Measurements from ENCODE around the gene QSOX1. TPM values are rescaled to one million over a fixed set of nuclear protein-coding genes. Genes with fewer than 3 reads are reported as not detected.
"Not testable (repeated sequence)": the region's sequence is repeated elsewhere in the genome, so short reads cannot be mapped to it uniquely, and the experiment has no call there.

The QSOX1 gene
- total RNA-seq: 46.3 TPM

DNA sequence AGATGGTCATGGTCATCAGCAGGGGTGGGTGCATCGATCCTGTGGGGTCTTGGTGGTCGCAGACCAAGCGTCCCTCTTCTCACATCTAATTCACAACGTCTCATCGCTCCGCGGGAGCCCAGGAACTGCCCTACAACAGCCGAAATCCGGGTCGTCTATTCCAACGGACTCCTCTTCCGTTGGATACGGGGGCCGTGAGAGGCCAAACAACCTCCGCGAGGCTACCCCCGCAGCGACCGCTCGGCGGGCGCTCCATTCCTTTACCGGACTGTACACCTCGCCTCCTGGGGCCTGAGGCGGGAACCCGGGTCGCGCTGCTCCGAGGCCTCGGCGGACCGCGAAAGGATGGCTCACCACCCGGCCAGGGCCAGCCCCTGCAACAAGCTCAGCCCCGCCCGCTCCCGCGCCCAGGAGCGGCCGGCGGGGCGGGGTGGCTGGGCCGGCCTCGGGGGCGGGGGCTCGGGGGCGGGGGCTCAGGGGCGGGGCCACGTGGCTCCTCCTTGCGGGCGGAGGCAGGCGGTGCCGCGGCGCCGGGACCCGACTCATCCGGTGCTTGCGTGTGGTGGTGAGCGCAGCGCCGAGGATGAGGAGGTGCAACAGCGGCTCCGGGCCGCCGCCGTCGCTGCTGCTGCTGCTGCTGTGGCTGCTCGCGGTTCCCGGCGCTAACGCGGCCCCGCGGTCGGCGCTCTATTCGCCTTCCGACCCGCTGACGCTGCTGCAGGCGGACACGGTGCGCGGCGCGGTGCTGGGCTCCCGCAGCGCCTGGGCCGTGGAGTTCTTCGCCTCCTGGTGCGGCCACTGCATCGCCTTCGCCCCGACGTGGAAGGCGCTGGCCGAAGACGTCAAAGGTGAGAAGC is at the start of gene QSOX1:
QSOX1 (plus strand) TSS at position 545 of the 857 bp plus-strand sequence; CDS start at position 584, 39 bp downstream.
- intact Hi-C loops (cut with DNase I): no loop called here
- peak; percentile 94 for DNase-seq (ENCODE audit: low spot score)
- peak; percentile 93 for ATAC-seq

GRCh38 chr1:180112091-180112490 is 42.6 kb upstream of the QSOX1 start:
- DNase-seq (ENCODE audit: low spot score) (no peak), ATAC-seq (no peak)
- intact Hi-C loops (cut with DNase I): no loop called here

DNA sequence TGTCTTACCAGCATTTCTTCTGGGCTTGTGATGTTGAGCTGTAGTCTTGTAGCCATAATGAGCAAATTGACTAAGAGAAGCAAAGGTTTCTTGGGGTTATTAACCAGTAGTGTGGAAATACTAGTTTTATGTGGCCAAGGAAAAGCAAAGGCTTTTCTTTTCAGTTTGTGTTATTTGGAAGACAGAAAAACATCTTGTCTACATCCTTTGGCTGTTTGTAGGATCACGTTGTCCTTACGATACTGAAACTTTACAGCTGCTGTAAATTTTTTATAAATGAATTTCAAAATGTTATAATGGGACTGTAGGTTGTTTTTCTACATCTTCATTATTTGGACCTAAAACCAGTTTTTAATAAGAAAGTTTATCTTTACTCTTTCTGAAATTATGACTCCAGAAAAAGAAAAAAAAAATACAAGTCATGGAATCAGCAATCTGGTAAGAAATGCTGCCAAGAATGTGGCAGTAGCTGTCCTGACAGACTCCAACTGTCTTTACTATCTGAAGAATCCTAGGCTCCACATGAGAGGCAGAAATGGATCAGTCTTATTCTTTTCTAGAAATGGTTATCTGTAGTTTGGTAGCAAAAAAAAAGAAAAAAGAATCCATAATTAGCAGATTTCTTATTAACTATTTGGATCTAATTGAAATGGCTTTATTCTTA is 41.6 kb upstream of the QSOX1 start:
- ATAC-seq (no peak), DNase-seq (ENCODE audit: low spot score) (no peak)
- intact Hi-C loops (cut with DNase I): no loop called here

DNA sequence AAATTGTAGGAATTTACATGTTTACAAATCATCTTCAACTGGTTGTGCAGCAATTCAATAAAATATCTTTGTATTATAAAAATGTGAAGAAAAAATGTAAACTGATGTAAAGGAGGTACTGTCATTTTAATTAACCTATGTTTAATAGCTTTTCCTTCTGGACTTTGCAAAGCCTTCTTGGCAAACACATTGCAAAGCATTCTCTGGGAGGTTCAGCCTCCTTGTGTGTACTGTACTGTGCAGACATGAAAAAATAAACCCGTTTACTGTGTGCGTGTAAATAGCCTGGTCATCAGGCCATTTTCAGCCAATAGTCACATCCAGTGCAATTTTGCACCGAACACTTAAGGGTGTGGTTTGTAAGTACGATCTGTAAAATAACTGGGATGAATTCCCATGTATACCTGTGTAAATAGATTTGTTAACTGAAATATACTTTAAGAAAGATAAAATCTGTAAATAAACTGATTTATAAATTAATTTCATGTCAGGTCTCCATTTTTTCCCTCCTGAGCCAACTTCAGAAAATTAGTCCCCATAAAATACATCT is 40.2 kb upstream of the QSOX1 start:
- intact Hi-C loops (cut with DNase I): no loop called here

DNA sequence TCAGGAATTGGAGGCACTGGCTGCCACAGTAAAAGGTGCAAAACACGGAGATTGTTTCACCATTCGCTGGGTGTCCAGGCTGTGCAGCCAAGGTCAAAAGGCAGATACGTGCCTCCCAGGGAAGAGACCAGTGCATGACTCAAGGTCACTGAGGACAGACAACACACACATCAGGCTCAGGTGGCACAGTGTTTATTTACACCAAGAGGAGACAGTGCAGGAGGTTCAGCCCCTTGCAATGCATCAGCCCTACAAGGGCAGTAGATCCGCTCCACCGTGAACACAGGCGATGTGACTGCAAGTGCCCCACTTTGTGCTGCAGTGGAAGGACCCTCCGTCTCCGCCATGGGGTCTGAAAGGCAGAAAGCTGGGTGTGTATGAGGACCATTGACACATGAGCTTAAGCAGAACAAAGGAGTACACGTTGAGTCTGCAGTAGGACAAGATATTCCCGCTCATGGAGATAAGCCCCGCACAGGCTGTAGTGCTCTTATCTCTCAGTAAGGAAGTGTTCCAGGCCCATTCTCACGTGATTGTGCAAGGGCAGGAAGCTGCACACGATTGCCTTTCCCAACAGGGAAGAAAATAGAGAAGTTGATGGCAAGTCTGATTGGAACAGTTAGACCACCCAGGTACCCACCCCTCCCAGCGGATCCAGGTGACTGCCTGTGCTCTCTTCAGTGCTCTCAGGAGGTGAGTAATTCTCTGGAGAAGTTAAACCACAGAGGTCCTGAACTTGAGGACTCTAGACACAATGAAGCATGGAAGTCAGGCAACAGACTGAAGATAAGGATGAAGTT is 37.5 kb upstream of the QSOX1 start:
- no peak for ATAC-seq
- intact Hi-C loops (cut with DNase I): no loop called here
- no peak for DNase-seq (ENCODE audit: low spot score)

More for the DNA sequence above, 40.2 kb upstream of the QSOX1 start:
- no peak for ATAC-seq
- DNase-seq (ENCODE audit: low spot score): no peak

DNA sequence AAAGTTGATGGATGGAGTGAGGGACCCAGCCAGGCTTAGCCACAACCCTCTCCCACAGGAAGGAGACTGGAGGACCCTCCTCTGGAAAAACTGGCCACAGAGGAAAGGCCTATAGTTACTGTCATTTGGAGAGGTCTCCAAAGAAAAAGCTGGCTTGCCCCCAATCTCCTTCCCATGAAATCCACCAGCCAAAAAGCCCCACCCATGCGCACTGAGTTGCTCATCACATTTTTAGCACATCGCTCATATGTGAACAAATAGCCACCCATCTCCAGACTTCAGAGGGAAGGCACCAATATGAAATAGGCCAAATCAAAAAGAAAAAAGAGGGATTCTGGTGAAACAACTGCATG is 36.9 kb upstream of the QSOX1 start:
- ATAC-seq (no peak), DNase-seq (ENCODE audit: low spot score) (no peak)
- intact Hi-C loops (cut with DNase I): no loop called here

DNA sequence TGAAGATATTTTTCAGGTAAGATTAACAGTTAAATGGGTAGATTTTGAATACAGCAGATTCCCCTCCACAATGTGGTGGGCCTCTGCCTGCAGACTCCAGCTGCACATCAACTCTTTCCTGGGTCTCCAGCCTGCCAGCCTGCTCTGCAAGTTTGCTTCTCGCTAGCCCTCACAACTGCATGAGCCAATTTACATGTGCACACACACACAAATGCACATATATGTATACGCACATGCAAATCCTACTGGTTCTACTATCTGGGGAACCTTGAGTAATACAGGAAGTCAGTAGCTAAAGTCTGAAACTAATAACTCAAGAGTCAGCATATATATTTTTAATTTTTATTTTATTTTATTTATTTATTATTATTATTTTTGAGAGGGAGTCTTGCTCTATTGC is 34.8 kb upstream of the QSOX1 start:
- DNase-seq (ENCODE audit: low spot score) (no peak), ATAC-seq (no peak)
- intact Hi-C loops (cut with DNase I): no loop called here

GRCh38 chr1:180123463-180123936 is 31.2 kb upstream of the QSOX1 start:
- DNase-seq (ENCODE audit: low spot score) (no peak), ATAC-seq (no peak)
- intact Hi-C loops (cut with DNase I): no loop called here

DNA sequence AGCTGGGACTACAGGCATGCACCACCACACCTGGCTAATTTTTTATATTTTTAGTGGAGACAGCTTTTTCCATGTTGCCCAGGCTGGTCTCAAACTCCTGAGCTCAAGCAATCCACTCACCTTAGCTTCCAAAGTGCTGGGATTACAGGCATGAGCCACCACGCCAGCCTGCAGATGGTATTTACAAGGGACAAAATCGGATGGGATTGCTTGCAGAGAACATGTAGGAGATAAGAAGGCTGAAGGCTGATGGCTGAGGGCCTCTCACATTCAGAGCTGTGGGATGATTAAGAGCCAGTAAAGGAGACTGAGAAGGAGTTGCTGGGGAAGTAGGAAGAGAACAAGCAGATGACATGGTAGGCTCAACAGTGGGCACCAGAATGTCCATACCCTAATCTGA is 24.0 kb upstream of the QSOX1 start:
- ATAC-seq (no peak), DNase-seq (ENCODE audit: low spot score) (no peak)
- intact Hi-C loops (cut with DNase I): no loop called here

GRCh38 chr1:180131510-180131909 is 23.2 kb upstream of the QSOX1 start:
- ATAC-seq: no peak
- intact Hi-C loops (cut with DNase I): no loop called here

GRCh38 chr1:180133193-180133592 is 21.5 kb upstream of the QSOX1 start:
- intact Hi-C loops (cut with DNase I): no loop called here
- no peak for ATAC-seq
- DNase-seq (ENCODE audit: low spot score): no peak

More at GRCh38 chr1:180131510-180131909, 23.2 kb upstream of the QSOX1 start:
- DNase-seq (ENCODE audit: low spot score): no peak

GRCh38 chr1:180133688-180134087 is 21.0 kb upstream of the QSOX1 start:
- ATAC-seq; DNase-seq (ENCODE audit: low spot score); intact Hi-C loops (cut with DNase I): not testable (repeated sequence)

DNA sequence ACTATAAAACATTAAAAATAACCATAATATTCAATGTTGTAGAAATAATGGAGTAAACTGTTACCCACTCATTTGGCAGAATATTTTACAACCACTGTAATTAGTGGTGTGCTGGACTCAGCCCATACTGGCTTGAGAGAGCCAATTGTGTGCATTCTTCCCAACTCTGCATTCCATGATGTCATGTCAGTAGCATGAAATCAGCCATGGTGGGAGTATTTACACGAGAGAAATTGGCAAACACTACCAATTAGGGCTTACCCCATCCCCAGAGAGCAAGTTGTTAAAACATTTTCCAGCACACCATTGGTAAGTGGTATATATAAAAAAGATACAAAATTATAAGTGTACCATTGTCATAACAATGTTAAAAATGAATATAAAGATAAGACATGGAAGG is 19.1 kb upstream of the QSOX1 start:
- intact Hi-C loops (cut with DNase I): no loop called here
- ATAC-seq (no peak), DNase-seq (ENCODE audit: low spot score) (no peak)

GRCh38 chr1:180136331-180136967 is 18.2 kb upstream of the QSOX1 start:
- intact Hi-C loops (cut with DNase I): no loop called here
- DNase-seq (ENCODE audit: low spot score) (no peak), ATAC-seq (no peak)

- ATAC-seq: no peak
- intact Hi-C loops (cut with DNase I): no loop called here
- DNase-seq (ENCODE audit: low spot score): no peak
Measured at GRCh38 chr1:180136968-180137356, 17.7 kb upstream of the QSOX1 start.

DNA sequence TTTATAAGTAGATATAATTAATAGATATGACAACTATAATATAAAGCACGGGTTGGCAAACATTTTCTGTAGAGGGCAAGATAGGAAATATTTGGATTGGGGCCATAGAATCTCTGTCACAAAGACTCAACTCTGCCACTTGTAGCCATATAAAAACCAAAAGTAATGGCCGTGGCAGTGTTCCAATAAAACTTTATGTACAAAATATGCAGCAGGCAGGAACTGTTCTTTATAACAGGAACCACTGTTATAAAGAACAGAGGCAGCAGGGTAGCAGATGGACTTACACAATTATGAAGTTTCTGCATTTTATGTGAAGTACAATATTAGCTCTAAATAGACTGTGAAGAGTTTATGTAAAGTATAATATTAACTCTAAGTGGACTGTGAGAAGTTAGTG is 16.9 kb upstream of the QSOX1 start:
- ATAC-seq: no peak
- DNase-seq (ENCODE audit: low spot score): no peak
- intact Hi-C loops (cut with DNase I): no loop called here

- intact Hi-C loops (cut with DNase I): no loop called here
- DNase-seq (ENCODE audit: low spot score) (no peak), ATAC-seq (no peak)
Measured at GRCh38 chr1:180141381-180141934, 13.2 kb upstream of the QSOX1 start.

- ATAC-seq (no peak), DNase-seq (ENCODE audit: low spot score) (no peak)
- intact Hi-C loops (cut with DNase I): no loop called here
Measured at GRCh38 chr1:180143359-180143758, 11.3 kb upstream of the QSOX1 start.

Measured in sciatic nerve (tissue), 2 donors.